Measurements from ENCODE around the gene FGF12.
"Not testable (repeated sequence)": the region's sequence is repeated elsewhere in the genome, so short reads cannot be mapped to it uniquely, and the experiment has no call there.

Gene FGF12

GRCh38 chr3:192727032-192727847, at the start of gene FGF12:
TSS of gene FGF12 (minus strand) at chr3:192727541.
- DNase-seq: peak; percentile 95

DNA sequence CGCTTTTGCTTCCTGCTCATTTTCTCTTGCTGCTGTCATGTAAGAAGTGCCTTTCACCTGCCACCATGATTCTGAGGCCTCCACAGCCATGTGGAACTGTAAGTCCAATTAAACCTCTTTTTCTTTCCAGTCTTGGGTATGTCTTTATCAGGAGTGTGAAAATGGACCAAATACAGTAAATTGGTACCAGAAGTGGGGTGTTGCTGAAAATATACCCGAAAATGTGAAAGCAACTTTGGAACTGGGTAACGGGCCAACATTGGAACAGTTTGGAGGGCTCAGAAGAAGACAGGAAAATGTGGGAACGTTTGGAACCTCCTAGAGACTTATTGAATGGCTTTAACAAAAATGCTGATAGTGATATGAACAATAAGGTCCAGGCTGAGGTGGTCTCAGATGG, 47.0 kb upstream of the FGF12 start:
- not testable (repeated sequence) for DNase-seq

- DNase-seq: peak; percentile 71
Observed at GRCh38 chr3:192772240-192772894, 45.0 kb upstream of the FGF12 start.

DNA sequence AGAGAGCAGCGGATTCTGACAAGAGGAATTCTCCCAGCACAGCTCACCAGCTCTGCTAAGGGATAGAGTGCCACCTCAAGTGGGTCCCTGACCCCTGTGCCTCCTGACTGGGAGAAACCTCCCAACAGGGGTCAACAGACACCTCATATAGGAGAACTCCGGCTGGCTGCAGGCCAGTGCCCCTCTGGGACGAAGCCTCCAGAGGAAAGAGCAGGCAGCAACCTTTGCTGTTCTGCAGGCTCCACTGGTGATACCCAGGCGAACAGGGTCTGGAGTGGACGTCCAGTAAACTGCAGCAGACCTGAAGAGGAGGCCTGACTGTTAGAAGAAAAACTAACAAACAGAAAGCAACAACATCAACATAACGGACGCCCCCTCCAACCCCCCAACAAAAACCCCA, 31.3 kb upstream of the FGF12 start:
- DNase-seq: no peak

DNA sequence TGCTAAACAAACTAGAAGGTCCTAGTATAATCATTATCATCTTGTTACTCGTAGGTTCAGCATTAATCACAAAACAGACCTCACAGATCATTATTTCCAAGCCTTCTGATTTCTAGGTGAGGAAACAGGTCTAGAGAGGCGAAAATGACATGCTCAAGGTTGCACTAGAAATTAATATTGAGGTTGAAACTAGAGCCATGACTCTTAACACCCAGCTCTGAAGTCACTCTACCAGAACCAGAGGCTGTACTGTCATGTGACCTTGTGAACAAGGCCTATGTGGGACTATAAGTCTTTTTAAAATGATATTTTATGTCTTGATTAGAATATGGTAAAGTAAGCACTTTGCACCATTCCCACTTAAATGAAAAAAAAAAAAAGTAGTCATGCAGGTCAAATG, 23.8 kb upstream of the FGF12 start:
- DNase-seq: no peak

GRCh38 chr3:192750201-192750600, 22.9 kb upstream of the FGF12 start:
- DNase-seq: no peak

GRCh38 chr3:192747746-192748145, 20.4 kb upstream of the FGF12 start:
- no peak for DNase-seq

- no peak for DNase-seq
Observed at GRCh38 chr3:192747145-192747544, 19.8 kb upstream of the FGF12 start.

- DNase-seq: no peak
Observed at GRCh38 chr3:192745150-192745549, 17.8 kb upstream of the FGF12 start.

DNA sequence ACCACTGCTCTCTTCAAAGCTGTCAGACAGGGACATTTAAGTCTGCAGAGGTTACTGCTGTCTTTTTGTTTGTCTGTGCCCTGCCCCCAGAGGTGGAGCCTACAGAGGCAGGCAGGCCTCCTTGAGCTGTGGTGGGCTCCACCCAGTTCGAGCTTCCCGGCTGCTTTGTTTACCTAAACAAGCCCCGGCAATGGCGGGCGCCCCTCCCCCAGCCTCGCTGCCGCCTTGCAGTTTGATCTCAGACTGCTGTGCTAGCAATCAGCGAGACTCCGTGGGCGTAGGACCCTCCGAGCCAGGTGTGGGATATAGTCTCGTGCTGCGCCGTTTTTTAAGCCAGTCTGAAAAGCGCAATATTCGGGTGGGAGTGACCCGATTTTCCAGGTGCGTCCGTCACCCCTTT, 17.3 kb upstream of the FGF12 start:
- DNase-seq: not testable (repeated sequence)

GRCh38 chr3:192737506-192737905, 10.2 kb upstream of the FGF12 start:
- no peak for DNase-seq

GRCh38 chr3:192731233-192731632, 3.9 kb upstream of the FGF12 start:
- DNase-seq: no peak

DNA sequence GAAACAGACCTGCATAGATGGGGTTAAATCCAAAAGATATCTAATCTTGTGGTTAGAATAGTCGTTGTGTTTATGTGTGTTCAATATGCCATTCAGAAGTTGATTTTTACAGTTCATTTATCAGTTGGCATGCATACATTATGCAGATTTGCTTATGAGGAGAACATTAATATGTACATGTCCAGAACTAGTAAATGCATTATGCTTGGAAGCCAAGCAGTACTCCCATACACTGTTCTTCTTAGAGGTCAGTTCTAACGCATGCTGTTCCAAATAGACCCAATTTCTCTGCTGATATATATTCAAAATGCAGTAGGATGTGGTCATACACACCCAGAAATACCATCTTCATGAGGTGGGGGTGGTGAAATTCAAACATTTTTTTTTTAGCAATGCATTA, 956 bp downstream of the FGF12 start:
- no peak for DNase-seq

- no peak for DNase-seq
Observed at GRCh38 chr3:192719964-192720363, 7.4 kb downstream of the FGF12 start.

DNA sequence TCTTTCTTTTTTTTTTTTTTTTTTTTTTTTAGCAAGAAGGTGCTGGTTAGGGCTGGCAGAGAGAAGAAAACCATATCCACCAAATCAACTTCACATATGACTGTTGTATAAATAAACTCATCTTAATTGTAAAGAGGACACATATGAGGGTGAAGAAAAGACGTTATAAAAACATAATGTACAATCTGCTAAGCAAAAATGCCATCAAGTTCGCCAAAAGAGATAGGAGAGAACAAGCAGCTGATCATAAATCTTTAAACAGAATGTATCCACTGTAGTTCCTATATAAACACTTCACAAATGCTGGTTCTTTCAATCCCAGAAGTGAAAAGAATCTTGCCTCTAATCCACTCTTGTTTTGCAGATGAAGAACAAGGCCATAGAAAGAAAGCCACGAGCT, 9.2 kb downstream of the FGF12 start:
- DNase-seq: no peak

DNA sequence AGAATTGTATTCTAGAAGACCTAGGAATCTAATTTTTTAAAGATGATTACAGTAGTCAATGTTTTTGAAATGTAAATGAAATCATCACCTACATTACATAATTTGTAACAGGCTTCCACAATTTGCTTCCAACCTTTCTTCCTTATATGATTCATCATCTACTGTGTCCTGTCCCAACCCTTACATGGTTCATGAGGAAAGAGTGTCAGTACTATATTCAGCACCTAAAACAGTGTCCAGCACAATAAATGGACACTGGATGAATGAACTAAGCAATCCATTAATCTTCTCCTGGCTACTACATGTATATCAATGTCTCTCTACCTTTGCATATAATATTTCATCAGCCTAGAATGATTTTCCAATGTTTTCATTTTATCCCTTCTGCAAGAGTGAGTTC, 12.2 kb downstream of the FGF12 start:
- no peak for DNase-seq

GRCh38 chr3:192711126-192711525, 16.2 kb downstream of the FGF12 start:
- DNase-seq: not testable (repeated sequence)

- no peak for DNase-seq
Observed at GRCh38 chr3:192710366-192710765, 17.0 kb downstream of the FGF12 start.

DNA sequence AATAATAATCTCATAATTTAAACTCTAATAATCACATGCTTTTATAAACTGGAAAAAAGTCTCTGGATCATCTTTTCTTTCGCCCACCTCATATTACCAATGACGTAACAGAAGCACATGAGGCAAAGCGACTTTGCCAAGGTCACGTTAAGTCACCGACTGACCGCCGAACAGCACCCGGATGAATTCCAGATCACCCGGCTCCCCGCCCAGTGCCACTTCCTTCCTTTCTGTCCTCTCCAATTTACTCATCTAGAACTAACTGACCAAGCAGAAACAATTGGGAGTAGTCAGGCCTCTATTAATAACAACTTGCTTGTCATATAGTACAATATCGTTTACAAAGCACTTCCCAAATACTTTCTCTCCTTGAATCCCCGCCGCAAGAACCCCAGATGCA, 21.1 kb downstream of the FGF12 start:
- DNase-seq: no peak

DNA sequence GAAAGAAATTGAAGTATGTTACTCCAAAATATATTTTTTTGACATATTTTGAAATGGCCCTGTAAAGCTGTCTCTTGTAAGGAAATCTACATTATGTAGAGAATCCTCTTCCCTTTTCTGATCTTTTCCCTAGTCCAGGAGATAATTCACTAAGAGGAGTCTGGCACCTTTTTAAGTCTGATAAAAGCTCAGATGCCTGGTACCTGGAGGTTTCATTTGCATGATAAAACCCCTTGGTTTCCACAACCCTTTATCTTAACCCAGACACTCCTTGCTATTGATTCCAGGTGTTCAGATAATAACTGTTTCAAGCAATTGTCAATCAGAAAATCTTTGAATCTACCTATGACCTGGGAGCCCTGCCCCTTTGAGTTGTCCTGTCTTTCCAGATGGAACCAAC, 26.5 kb downstream of the FGF12 start:
- DNase-seq: no peak

DNA sequence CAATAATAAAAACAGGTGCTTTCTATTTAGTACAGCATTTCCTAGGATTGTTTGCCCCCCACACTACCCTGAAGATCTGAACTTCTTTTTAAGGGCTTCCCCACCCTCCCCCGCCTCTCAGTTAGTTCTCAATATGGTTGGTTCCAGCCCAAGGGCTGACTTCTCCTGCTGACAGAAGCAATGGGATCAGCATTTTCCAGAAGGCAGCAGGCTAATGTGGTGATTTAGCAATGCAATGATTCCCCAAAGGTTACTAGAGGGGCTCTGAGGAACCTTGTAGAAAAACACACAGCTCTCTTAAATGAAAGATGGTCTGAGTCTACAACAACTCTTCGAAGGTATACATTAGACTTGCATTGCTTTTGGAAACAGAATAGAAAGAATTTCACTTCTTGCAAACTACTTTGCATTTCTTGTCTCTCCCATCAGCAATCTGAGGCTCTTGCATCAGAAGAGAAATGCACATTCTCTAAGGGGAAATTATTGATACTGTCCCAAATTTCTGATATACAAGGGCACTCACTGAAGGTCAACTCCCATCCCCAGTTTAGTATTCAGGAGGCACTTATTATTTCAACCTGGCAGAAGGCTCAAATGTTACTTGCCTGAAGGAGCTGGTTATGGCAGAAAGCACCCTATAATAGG, 30.3 kb downstream of the FGF12 start:
- no peak for DNase-seq

- no peak for DNase-seq
Observed at GRCh38 chr3:192687488-192688152, 39.7 kb downstream of the FGF12 start.

- peak; percentile 8 for DNase-seq
Observed at GRCh38 chr3:192685801-192686200, 41.5 kb downstream of the FGF12 start.

DNA sequence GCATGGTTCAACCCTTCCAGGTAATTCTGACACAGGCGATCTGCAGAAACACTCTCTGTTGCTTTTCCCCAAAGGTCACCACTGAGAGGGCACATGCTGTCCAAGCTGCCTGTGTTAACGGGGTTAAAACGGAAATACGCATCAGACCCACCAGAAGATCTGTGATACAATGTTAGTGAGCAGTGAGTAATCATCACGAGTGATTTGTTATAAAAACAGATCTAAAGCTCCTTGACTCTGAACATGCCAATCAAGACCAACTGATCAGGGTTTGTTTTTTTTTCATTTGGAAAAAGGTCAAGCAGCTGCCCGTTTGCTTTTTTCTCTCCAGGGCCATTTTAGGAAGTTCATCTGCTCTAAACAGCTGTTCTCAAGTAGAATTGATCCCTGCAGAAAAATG, 43.2 kb downstream of the FGF12 start:
- DNase-seq: no peak

All from NCI-H82 (cell line).